ENCODE measurements around the gene LPIN1. TPM values are rescaled to one million over a fixed set of nuclear protein-coding genes. Genes with fewer than 3 reads are reported as not detected.

Gene LPIN1
- total and polyA plus RNA-seq, 2 of the 8 experiments (the other 6 are each of a cell fraction or from before 2014, with no cell fraction given): 4.3 to 9.8 TPM

GRCh38 chr2:11732587-11732986 is 13.8 kb upstream of the LPIN1 start:
- WGBS, 2 experiments (ENCODE audit: extremely low coverage in 1 of 2, insufficient coverage in 1 of 2, insufficient read length in 1 of 2, insufficient replicate concordance in 2 of 2, low coverage in 1 of 2, low lambda C conversion rate in 2 of 2, missing lambda C conversion rate in 1 of 2): 95% methylated on average over 2 of the region's 2 CpGs; no CpG with 5 or more reads in 1 of the 2 experiments
- no peaks in the 10 kb centered on the region for H3K79me2 ChIP-seq (ENCODE audit: control insufficient read depth in 1 of 2, insufficient read depth in 2 of 2, low read length in 2 of 2)
- no peaks in the 10 kb centered on the region for H3K9me3 ChIP-seq (ENCODE audit: insufficient read depth in 2 of 2, low read depth in 1 of 2, low read length in 1 of 2)
- DNase-seq (ENCODE audit: low read depth in 1 of 2, low spot score in 2 of 2): no peak
- H2BK12ac ChIP-seq (ENCODE audit: low read depth, low read length): no peak overlapping the region
- no peak overlapping the region for H2AK5ac ChIP-seq (ENCODE audit: low read depth, low read length)
- H3K4me3 ChIP-seq (ENCODE audit: extremely low read depth in 1 of 4, insufficient read depth in 2 of 4, low read depth in 3 of 4, low read length in 4 of 4): no peak overlapping the region
- no peak overlapping the region for H3K14ac ChIP-seq (ENCODE audit: insufficient read length)
- no peak overlapping the region for H4K5ac ChIP-seq (ENCODE audit: insufficient read length, low read depth, low read length)
- H2BK120ac ChIP-seq (replicated peaks; ENCODE audit: low read depth, low read length): no peak overlapping the region
- no peaks in the 10 kb centered on the region for H3K36me3 ChIP-seq (ENCODE audit: control insufficient read depth in 2 of 4, insufficient read depth in 4 of 4, low read length in 3 of 4)
- no peaks in the 10 kb centered on the region for H4K20me1 ChIP-seq (replicated peaks in 1 of 2; ENCODE audit: control insufficient read depth in 1 of 2, insufficient read depth in 2 of 2, low read length in 2 of 2)
- no peak overlapping the region for H3K4ac ChIP-seq (replicated peaks; ENCODE audit: insufficient read length, low read depth, low read length)
- H2BK5ac ChIP-seq (ENCODE audit: low read depth, low read length): no peak overlapping the region
- H3K9ac ChIP-seq (replicated peaks in 1 of 4; ENCODE audit: extremely low read depth in 1 of 4, low read depth in 3 of 4, low read length in 3 of 4): no peak overlapping the region
- H3K18ac ChIP-seq (ENCODE audit: extremely low read depth, low read length): no peak overlapping the region
- no peaks in the 10 kb centered on the region for H3K23me2 ChIP-seq (ENCODE audit: low read depth, low read length)
- H3K4me1 ChIP-seq (replicated peaks in 1 of 4; ENCODE audit: control insufficient read depth in 3 of 4, insufficient read depth in 4 of 4, low read length in 3 of 4): no peaks in the 10 kb centered on the region; a peak in 1 of 7 replicates
- no peak overlapping the region for H2BK20ac ChIP-seq (ENCODE audit: low read length)
- POLR2A ChIA-PET (ENCODE audit: partially characterized antibody): no interaction called here
- H4K8ac ChIP-seq (ENCODE audit: extremely low read depth, insufficient read depth, low read length): no peak overlapping the region
- H3K27ac ChIP-seq (ENCODE audit: low read depth, low read length): no peak overlapping the region
- H3K27me3 ChIP-seq (replicated peaks in 1 of 4; ENCODE audit: control insufficient read depth in 3 of 4, extremely low read depth in 1 of 4, insufficient read depth in 3 of 4, low read length in 3 of 4): no peaks in the 10 kb centered on the region
- no peak overlapping the region for H4K91ac ChIP-seq (replicated peaks; ENCODE audit: insufficient read length, low read length)
- H3K4me2 ChIP-seq (ENCODE audit: insufficient read depth in 1 of 2, low read depth in 2 of 2, low read length in 2 of 2): no peak overlapping the region
- H2AFZ ChIP-seq (ENCODE audit: low read length): no peak overlapping the region
- no peaks in the 10 kb centered on the region for H3K79me1 ChIP-seq (ENCODE audit: low read depth, low read length)
- CTCF ChIA-PET (ENCODE audit: partially characterized antibody): interaction anchor here (1.2 to 6.2 kb wide), 8 partner anchors 12 to 52 kb away, joined by 3 to 40 read pairs (median 7); partner anchors contain the start of gene LPIN1
- no peak overlapping the region for H3K56ac ChIP-seq (replicated peaks; ENCODE audit: insufficient read length, low read depth, low read length)
- FAIRE-seq: no peak
- no peak overlapping the region for H3K23ac ChIP-seq (ENCODE audit: insufficient read length)
- no peak overlapping the region for H2BK15ac ChIP-seq (ENCODE audit: low read length)
- TF ChIP-seq KDM5A (IDR thresholded peaks at IDR 0.05; ENCODE audit: low read length): no peak
- no peak for TF ChIP-seq ASH2L (IDR thresholded peaks at IDR 0.05; ENCODE audit: low read length)
- no peak for TF ChIP-seq NRF1 (IDR thresholded peaks at IDR 0.05; ENCODE audit: low read depth, low read length)
- no peak for TF ChIP-seq CHD1 (IDR thresholded peaks at IDR 0.05; ENCODE audit: low read depth, low read length)
- no peak for TF ChIP-seq EZH2 (IDR thresholded peaks at IDR 0.05; ENCODE audit: low read depth, low read length, severe bottlenecking)
- TF ChIP-seq ATF2 (IDR thresholded peaks at IDR 0.05; ENCODE audit: low read length): no peak
- no peak for TF ChIP-seq KDM1A (IDR thresholded peaks at IDR 0.05; ENCODE audit: borderline replicate concordance, low read length)
- no peak for TF ChIP-seq BRCA1 (IDR thresholded peaks at IDR 0.05; ENCODE audit: low read depth, low read length)
- no peak for TF ChIP-seq POLR2A (IDR thresholded peaks at IDR 0.05; ENCODE audit: control extremely low read depth in 1 of 2, low read depth in 2 of 2, low read length in 2 of 2)
- TF ChIP-seq FOSL1 (IDR thresholded peaks at IDR 0.05; ENCODE audit: insufficient read depth, low read depth, low read length): no peak
- no peak for TF ChIP-seq GTF2F1 (IDR thresholded peaks at IDR 0.05; ENCODE audit: borderline replicate concordance, low read depth, low read length)
- no peak for TF ChIP-seq JUND (IDR thresholded peaks at IDR 0.05; ENCODE audit: low read length)
- TF ChIP-seq TEAD4 (IDR thresholded peaks at IDR 0.05; ENCODE audit: low read depth, low read length): no peak
- TF ChIP-seq ZNF274 (IDR thresholded peaks at IDR 0.05; ENCODE audit: borderline replicate concordance, extremely low read depth, low read length): no peak
- TF ChIP-seq POLR2AphosphoS5 (IDR thresholded peaks at IDR 0.05; ENCODE audit: low read depth, low read length): no peak

Data from H1 (cell line).